Thoracic aorta (tissue), 2 donors: ENCODE data around the gene SUMF1. TPM values are rescaled to one million over a fixed set of nuclear protein-coding genes. Genes with fewer than 3 reads are reported as not detected.

ENCODE experiments used
- ATAC-seq: fragments of 150-250 bp; one replicate; pipeline ENCODE4 v1.8.0; 2017; ENCODE audit warnings: low read depth; ENCODE audit not compliant: insufficient number of reproducible peaks, low FRiP score
- DNase-seq: peaks from one replicate; pipeline ENCODE4 v3.0.0-alpha.2; 2020; ENCODE audit warnings: low spot score
- H3K27ac ChIP-seq, 2 donors: fragments of 200-600 bp; sonication (generic); 1 replicate in 1 of 2; 2 replicates in 1 of 2; pipeline ENCODE4 v1.5.1; 2016; ENCODE audit warnings: mild to moderate bottlenecking in 2 of 2, moderate library complexity in 2 of 2
- H3K27me3 ChIP-seq: fragments of 200-600 bp; sonication (generic); replicated peaks from 2 replicates; pipeline ENCODE4 v1.6.0; 2016; ENCODE audit warnings: mild to moderate bottlenecking; ENCODE audit not compliant: insufficient read depth
- H3K36me3 ChIP-seq: fragments of 200-600 bp; sonication (generic); one replicate; pipeline ENCODE4 v1.5.1; 2016
- H3K4me1 ChIP-seq, 2 donors: fragments of 200-600 bp; sonication (generic); 1 replicate in 1 of 2; 2 replicates in 1 of 2; pipeline versions ENCODE4 v1.5.1 to v1.6.0; 2016; ENCODE audit warnings: low read depth in 2 of 2, mild to moderate bottlenecking in 1 of 2; ENCODE audit not compliant: control insufficient read depth in 1 of 2
- H3K4me3 ChIP-seq: fragments of 200-600 bp; sonication (generic); 2 replicates; pipeline ENCODE4 v1.5.1; 2016; ENCODE audit warnings: mild to moderate bottlenecking
- H3K9me3 ChIP-seq: fragments of 200-600 bp; sonication (generic); 2 replicates; pipeline ENCODE4 v1.5.1; 2016
- total RNA-seq, 2 donors: library from RNA; depleted of rRNA; stranded (reverse); fragments of >200 nt; gene quantifications; one replicate each; pipeline versions ENCODE4 v1.1.0 to v1.2.3, GENCODE V29; 2016
- TF ChIP-seq, protein P1 (sequence below): fragments of 200-600 bp; sonication (generic); IDR thresholded peaks from one replicate; pipeline ENCODE4 v1.5.1; 2019; ENCODE audit warnings: antibody characterized with exemption

SUMF1 gene
- total RNA-seq, 2 donors from 2014 or later, result 35.0 to 63.5 TPM

DNA sequence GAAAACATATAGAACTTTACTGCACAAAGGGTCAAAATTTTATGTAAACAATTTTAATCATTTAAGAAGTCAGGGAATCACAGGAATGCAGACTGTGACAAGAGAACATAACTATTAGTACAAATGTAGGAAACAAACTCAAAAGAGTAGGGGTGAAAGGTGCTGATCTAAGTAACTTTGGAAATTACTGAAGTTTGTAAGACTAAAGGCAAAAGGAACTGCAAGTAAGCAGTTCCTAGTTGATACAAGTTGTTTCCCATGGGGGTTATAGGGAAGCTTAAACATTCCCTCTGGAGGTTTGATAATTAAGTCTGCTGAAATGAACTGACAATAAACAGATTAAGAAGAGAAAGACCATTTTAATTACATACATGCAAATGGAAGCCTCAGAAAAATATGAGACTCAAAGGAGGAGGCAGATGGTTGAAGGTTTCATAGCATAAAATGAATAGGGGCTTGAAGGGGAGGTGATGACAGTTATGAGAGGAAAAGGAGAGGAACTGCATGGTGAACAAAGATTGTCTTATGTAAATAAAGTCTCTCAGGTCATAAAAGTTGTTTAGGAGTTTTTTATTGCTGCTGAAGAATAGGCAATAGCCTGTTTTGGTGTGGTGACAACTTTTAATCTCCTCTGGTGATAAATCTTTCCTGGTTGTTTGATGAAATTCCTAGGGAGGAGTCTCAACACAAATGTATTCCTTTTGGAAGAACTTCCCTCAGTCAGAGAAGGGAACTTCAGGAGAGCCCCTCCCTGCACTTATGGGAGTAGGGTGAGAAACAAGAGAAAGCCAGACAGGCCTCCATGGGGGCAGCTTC lies 146.8 kb downstream of the SUMF1 start:
- no peaks in the 10 kb centered on the region for H3K27me3 ChIP-seq
- H3K4me3 ChIP-seq, result no peak overlapping the region
- DNase-seq, result no peak
- peaks cover 8% of the 10 kb centered on the region in 2 donors for H3K4me1 ChIP-seq
- H3K27ac ChIP-seq, result no peak overlapping the region
- TF ChIP-seq, protein P1, sequence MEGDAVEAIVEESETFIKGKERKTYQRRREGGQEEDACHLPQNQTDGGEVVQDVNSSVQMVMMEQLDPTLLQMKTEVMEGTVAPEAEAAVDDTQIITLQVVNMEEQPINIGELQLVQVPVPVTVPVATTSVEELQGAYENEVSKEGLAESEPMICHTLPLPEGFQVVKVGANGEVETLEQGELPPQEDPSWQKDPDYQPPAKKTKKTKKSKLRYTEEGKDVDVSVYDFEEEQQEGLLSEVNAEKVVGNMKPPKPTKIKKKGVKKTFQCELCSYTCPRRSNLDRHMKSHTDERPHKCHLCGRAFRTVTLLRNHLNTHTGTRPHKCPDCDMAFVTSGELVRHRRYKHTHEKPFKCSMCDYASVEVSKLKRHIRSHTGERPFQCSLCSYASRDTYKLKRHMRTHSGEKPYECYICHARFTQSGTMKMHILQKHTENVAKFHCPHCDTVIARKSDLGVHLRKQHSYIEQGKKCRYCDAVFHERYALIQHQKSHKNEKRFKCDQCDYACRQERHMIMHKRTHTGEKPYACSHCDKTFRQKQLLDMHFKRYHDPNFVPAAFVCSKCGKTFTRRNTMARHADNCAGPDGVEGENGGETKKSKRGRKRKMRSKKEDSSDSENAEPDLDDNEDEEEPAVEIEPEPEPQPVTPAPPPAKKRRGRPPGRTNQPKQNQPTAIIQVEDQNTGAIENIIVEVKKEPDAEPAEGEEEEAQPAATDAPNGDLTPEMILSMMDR, result no peak
- H3K36me3 ChIP-seq, result peaks cover 18% of the 10 kb centered on the region
- no peaks in the 10 kb centered on the region for H3K9me3 ChIP-seq
- ATAC-seq, result no peak

DNA sequence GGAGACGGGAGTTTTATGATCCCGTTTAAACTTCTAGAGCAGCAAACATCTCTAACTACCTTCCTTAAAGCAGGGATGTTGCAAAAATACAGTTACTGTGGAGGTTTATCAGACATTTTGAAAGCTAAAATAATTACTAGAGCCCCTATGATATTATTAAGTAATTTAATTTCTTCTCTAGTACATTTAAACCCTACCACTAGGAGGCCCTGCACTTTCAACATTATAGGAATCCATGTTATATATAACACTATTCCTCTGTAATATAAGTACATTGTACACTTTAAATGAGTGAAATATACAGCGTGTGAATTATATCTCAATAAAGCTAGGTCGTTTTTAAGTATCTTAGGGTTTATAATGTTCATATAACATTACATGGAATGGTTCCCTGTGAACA lies 152.4 kb downstream of the SUMF1 start:
- TF ChIP-seq, protein P1, result no peak
- no peak for ATAC-seq
- H3K27me3 ChIP-seq, result no peaks in the 10 kb centered on the region
- no peaks in the 10 kb centered on the region for H3K4me1 ChIP-seq
- no peaks in the 10 kb centered on the region for H3K9me3 ChIP-seq
- no peak overlapping the region for H3K27ac ChIP-seq
- H3K36me3 ChIP-seq, result peaks cover 37% of the 10 kb centered on the region
- no peak for DNase-seq
- no peak overlapping the region for H3K4me3 ChIP-seq

DNA sequence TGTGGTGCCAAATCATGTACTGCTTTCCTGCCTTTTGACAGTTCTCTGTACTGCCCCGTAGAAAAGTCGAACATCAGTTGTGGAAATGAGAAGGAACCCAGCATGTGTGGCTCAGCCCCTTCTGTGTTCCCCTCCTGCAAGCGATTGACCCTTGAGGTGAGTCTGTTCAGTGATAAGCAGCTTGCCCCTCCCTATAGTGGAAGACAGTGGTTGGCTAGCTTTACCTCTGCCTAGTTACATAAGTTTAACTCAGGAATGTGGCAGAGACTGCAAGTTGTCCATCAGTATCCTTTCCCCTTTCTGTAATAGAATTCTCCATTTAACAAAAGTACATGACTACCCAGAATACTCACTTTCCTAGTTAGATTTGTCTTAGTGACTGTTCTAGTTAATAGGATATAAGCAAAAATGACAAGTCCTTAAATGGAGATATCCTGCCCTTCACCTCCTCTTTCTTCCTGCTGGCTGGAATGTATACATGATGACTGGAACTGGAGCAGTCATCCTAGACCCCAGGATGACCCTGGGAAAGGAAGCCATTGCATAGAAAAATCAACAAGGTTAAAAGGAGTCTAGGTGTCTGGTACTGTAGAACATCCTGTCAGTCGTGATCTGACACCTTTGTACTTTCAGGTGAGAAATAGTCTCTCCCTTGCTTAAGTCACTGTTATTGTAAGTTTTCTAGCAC lies 153.3 kb downstream of the SUMF1 start:
- ATAC-seq (no peak), DNase-seq (no peak)
- H3K27ac ChIP-seq, result no peak overlapping the region
- H3K9me3 ChIP-seq, result no peaks in the 10 kb centered on the region
- TF ChIP-seq, protein P1, result no peak
- H3K36me3 ChIP-seq, result peaks cover 37% of the 10 kb centered on the region
- H3K27me3 ChIP-seq, result no peaks in the 10 kb centered on the region
- H3K4me1 ChIP-seq, result peaks cover 0 to 5% of the 10 kb centered on the region in 2 donors
- H3K4me3 ChIP-seq, result no peak overlapping the region

DNA sequence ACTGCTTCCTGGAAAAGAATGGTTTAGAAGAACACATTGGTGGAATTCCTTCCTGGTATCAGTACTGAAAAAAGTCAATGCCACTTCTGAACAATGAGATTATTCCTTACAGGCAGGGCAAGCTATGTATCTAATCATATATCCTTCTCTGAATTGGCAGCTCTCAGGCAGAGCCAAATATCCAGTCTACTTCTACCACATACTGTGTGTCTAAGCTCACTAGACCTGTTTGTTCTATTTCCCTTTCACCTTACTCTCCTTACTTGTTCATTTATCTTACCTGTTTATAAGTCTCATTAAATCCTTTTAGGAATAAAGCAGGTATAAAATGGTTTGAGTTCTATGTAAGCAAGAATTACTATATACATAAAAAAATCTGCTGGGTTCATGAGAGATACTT lies 155.6 kb downstream of the SUMF1 start:
- Histone ChIP-seq H3K9me3 (no peaks in the 10 kb centered on the region), H3K27ac (no peak overlapping the region), H3K4me1 (peaks cover 4 to 28% of the 10 kb centered on the region in 2 donors), H3K27me3 (no peaks in the 10 kb centered on the region), H3K4me3 (no peak overlapping the region), H3K36me3 (peaks cover 26% of the 10 kb centered on the region)
- TF ChIP-seq, protein P1, result no peak
- ATAC-seq (no peak), DNase-seq (no peak)

Other genes with a start within 250 kb of the SUMF1 start
- 10 to 100 TPM; 14.1 to 20.0 TPM for gene SETMAR, start 163.9 kb downstream of the SUMF1 start, total RNA-seq
- gene ITPR1, start 26.1 kb upstream of the SUMF1 start, total RNA-seq, result 100 to 1,000 TPM; 254 to 283 TPM